ENCODE data around the gene CDSN.

The CDSN gene

GRCh38 chr6:31129130-31129529 is 8.9 kb upstream of the CDSN start:
- Histone ChIP-seq H3K9me3 (ENCODE audit: control insufficient read depth in 2 of 2, low read length in 2 of 2) (no peaks in the 10 kb centered on the region), H3K9ac (ENCODE audit: low read depth in 1 of 2, low read length in 2 of 2) (no peak overlapping the region), H3K27me3 (ENCODE audit: control insufficient read depth in 2 of 2, insufficient read depth in 2 of 2, low read length in 2 of 2) (no peaks in the 10 kb centered on the region), H3K4me1 (ENCODE audit: control insufficient read depth in 2 of 2, insufficient read depth in 2 of 2, low read length in 2 of 2) (peaks cover 3 to 6% of the 10 kb centered on the region in 2 donors), H3K36me3 (ENCODE audit: control insufficient read depth in 2 of 2, insufficient read depth in 2 of 2, low read length in 2 of 2) (no peaks in the 10 kb centered on the region), H3K27ac (ENCODE audit: low read depth in 2 of 2, low read length in 2 of 2) (no peak overlapping the region), H3K4me3 (ENCODE audit: low read length in 2 of 2) (no peak overlapping the region)

DNA sequence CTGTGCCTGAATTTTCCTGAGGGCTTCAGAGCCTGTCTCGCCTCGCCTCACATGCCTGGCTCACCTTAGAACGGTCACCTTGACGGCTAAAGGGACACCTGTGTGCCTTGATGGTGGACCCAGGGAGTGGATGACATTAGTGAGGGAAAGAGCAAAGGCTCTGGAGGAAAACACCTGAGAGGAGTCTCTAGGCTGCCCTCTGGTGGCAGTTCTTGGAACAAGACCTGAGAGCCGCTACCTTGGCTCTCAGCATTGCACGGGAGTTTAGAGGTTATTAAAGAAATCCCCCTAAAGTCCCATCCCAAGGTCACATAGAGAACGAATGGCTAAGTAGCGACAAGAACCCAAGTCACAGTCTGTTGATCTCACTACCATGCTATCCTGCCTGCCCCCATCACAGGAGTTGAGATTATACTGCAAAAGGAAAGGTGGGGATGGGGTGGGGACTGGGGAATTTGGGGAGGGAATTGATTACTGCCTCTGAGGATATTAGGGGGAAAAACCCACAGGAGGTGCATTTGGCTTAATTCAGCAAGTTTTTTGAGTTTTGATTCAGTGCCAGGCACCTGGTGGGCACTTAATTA is 7.9 kb upstream of the CDSN start:
- Histone ChIP-seq H3K9me3 (ENCODE audit: control insufficient read depth in 2 of 2, low read length in 2 of 2) (no peaks in the 10 kb centered on the region), H3K4me1 (ENCODE audit: control insufficient read depth in 2 of 2, insufficient read depth in 2 of 2, low read length in 2 of 2) (peaks cover 3 to 7% of the 10 kb centered on the region in 2 donors), H3K4me3 (ENCODE audit: low read length in 2 of 2) (no peak overlapping the region), H3K27ac (ENCODE audit: low read depth in 2 of 2, low read length in 2 of 2) (no peak overlapping the region), H3K27me3 (ENCODE audit: control insufficient read depth in 2 of 2, insufficient read depth in 2 of 2, low read length in 2 of 2) (no peaks in the 10 kb centered on the region), H3K36me3 (ENCODE audit: control insufficient read depth in 2 of 2, insufficient read depth in 2 of 2, low read length in 2 of 2) (no peaks in the 10 kb centered on the region), H3K9ac (ENCODE audit: low read depth in 1 of 2, low read length in 2 of 2) (no peak overlapping the region)

- no peaks in the 10 kb centered on the region for H3K27me3 ChIP-seq (ENCODE audit: control insufficient read depth in 2 of 2, insufficient read depth in 2 of 2, low read length in 2 of 2)
- H3K9me3 ChIP-seq (ENCODE audit: control insufficient read depth in 2 of 2, low read length in 2 of 2) = no peaks in the 10 kb centered on the region
- peaks cover 3 to 13% of the 10 kb centered on the region in 2 donors for H3K4me1 ChIP-seq (ENCODE audit: control insufficient read depth in 2 of 2, insufficient read depth in 2 of 2, low read length in 2 of 2)
- H3K27ac ChIP-seq (ENCODE audit: low read depth in 2 of 2, low read length in 2 of 2) = no peak overlapping the region
- no peak overlapping the region for H3K9ac ChIP-seq (ENCODE audit: low read depth in 1 of 2, low read length in 2 of 2)
- H3K4me3 ChIP-seq (ENCODE audit: low read length in 2 of 2) = no peak overlapping the region
- H3K36me3 ChIP-seq (ENCODE audit: control insufficient read depth in 2 of 2, insufficient read depth in 2 of 2, low read length in 2 of 2) = no peaks in the 10 kb centered on the region
These were observed 6.3 kb upstream of the CDSN start for GRCh38 chr6:31126396-31127175.

DNA sequence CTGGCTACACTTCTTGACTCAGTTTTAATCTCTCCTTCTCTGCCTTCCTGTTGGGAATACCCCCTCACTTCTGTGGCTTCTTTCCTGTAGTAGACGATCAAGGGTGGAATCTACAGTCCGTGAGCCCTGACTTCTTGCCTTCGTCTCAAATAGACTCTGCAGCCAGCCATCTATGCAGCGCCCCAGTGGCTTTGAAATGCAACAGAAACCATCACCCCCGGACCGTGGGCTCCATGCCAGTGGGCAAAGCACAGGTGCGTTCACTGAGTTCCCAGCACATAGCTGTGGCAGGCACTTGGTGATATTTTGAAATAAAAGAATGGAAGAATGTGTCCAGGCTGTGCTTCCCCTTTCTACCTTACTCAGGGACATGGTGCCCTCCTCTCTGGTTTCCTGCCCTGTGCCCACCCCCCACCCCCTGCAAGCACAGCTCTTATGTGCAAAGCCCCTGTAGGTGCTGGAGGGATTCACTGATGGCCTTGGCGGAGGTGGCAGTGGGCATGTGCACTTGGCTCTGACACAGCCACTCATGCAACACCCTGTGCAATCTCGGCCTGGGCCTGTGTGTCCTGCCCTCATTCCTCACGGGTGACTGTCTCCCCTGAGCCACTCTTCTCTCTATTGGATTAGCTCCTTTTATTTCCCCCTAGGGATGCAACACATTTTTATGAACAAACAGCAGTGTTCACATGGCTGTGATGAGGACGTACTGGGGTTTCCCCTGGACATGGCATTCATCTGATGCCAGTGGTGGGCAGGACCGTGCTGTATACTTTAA is 5.5 kb upstream of the CDSN start:
- Histone ChIP-seq H3K36me3 (ENCODE audit: control insufficient read depth in 2 of 2, insufficient read depth in 2 of 2, low read length in 2 of 2) (no peaks in the 10 kb centered on the region), H3K4me1 (ENCODE audit: control insufficient read depth in 2 of 2, insufficient read depth in 2 of 2, low read length in 2 of 2) (peaks cover 3 to 13% of the 10 kb centered on the region in 2 donors), H3K9me3 (ENCODE audit: control insufficient read depth in 2 of 2, low read length in 2 of 2) (no peaks in the 10 kb centered on the region), H3K27ac (ENCODE audit: low read depth in 2 of 2, low read length in 2 of 2) (no peak overlapping the region), H3K4me3 (ENCODE audit: low read length in 2 of 2) (no peak overlapping the region), H3K9ac (ENCODE audit: low read depth in 1 of 2, low read length in 2 of 2) (no peak overlapping the region), H3K27me3 (ENCODE audit: control insufficient read depth in 2 of 2, insufficient read depth in 2 of 2, low read length in 2 of 2) (no peaks in the 10 kb centered on the region)

GRCh38 chr6:31125162-31125561 is 4.9 kb upstream of the CDSN start:
- H3K9ac ChIP-seq (ENCODE audit: low read depth in 1 of 2, low read length in 2 of 2) = no peak overlapping the region
- H3K4me3 ChIP-seq (ENCODE audit: low read length in 2 of 2) = no peak overlapping the region
- H3K9me3 ChIP-seq (ENCODE audit: control insufficient read depth in 2 of 2, low read length in 2 of 2) = no peaks in the 10 kb centered on the region
- H3K27me3 ChIP-seq (ENCODE audit: control insufficient read depth in 2 of 2, insufficient read depth in 2 of 2, low read length in 2 of 2) = no peaks in the 10 kb centered on the region
- no peaks in the 10 kb centered on the region for H3K36me3 ChIP-seq (ENCODE audit: control insufficient read depth in 2 of 2, insufficient read depth in 2 of 2, low read length in 2 of 2)
- peaks cover 3 to 13% of the 10 kb centered on the region in 2 donors for H3K4me1 ChIP-seq (ENCODE audit: control insufficient read depth in 2 of 2, insufficient read depth in 2 of 2, low read length in 2 of 2)
- no peak overlapping the region for H3K27ac ChIP-seq (ENCODE audit: low read depth in 2 of 2, low read length in 2 of 2)

- H3K27ac ChIP-seq (ENCODE audit: low read depth in 2 of 2, low read length in 2 of 2) = peak overlapping the region in 1 of 2 donors; percentile 16
- no peak overlapping the region for H3K4me3 ChIP-seq (ENCODE audit: low read length in 2 of 2)
- peaks cover 3 to 13% of the 10 kb centered on the region in 2 donors for H3K4me1 ChIP-seq (ENCODE audit: control insufficient read depth in 2 of 2, insufficient read depth in 2 of 2, low read length in 2 of 2)
- H3K36me3 ChIP-seq (ENCODE audit: control insufficient read depth in 2 of 2, insufficient read depth in 2 of 2, low read length in 2 of 2) = no peaks in the 10 kb centered on the region
- no peak overlapping the region for H3K9ac ChIP-seq (ENCODE audit: low read depth in 1 of 2, low read length in 2 of 2)
- H3K27me3 ChIP-seq (ENCODE audit: control insufficient read depth in 2 of 2, insufficient read depth in 2 of 2, low read length in 2 of 2) = peaks cover 0 to 3% of the 10 kb centered on the region in 2 donors
- H3K9me3 ChIP-seq (ENCODE audit: control insufficient read depth in 2 of 2, low read length in 2 of 2) = no peaks in the 10 kb centered on the region
These were observed 2.8 kb upstream of the CDSN start for GRCh38 chr6:31122791-31123706.

- H3K4me3 ChIP-seq (ENCODE audit: low read length in 2 of 2) = no peak overlapping the region
- no peaks in the 10 kb centered on the region for H3K36me3 ChIP-seq (ENCODE audit: control insufficient read depth in 2 of 2, insufficient read depth in 2 of 2, low read length in 2 of 2)
- no peaks in the 10 kb centered on the region for H3K9me3 ChIP-seq (ENCODE audit: control insufficient read depth in 2 of 2, low read length in 2 of 2)
- H3K4me1 ChIP-seq (ENCODE audit: control insufficient read depth in 2 of 2, insufficient read depth in 2 of 2, low read length in 2 of 2) = peaks cover 0 to 8% of the 10 kb centered on the region in 2 donors
- H3K27me3 ChIP-seq (ENCODE audit: control insufficient read depth in 2 of 2, insufficient read depth in 2 of 2, low read length in 2 of 2) = peaks cover 0 to 3% of the 10 kb centered on the region in 2 donors
- H3K9ac ChIP-seq (ENCODE audit: low read depth in 1 of 2, low read length in 2 of 2) = no peak overlapping the region
- no peak overlapping the region for H3K27ac ChIP-seq (ENCODE audit: low read depth in 2 of 2, low read length in 2 of 2)
These were observed 1.0 kb upstream of the CDSN start for GRCh38 chr6:31121131-31121790.

GRCh38 chr6:31118178-31118577 is 2.1 kb downstream of the CDSN start:
- H3K27me3 ChIP-seq (ENCODE audit: control insufficient read depth in 2 of 2, insufficient read depth in 2 of 2, low read length in 2 of 2) = peaks cover 0 to 3% of the 10 kb centered on the region in 2 donors
- peaks cover 10 to 19% of the 10 kb centered on the region in 2 donors for H3K4me1 ChIP-seq (ENCODE audit: control insufficient read depth in 2 of 2, insufficient read depth in 2 of 2, low read length in 2 of 2)
- H3K9me3 ChIP-seq (ENCODE audit: control insufficient read depth in 2 of 2, low read length in 2 of 2) = no peaks in the 10 kb centered on the region
- H3K36me3 ChIP-seq (ENCODE audit: control insufficient read depth in 2 of 2, insufficient read depth in 2 of 2, low read length in 2 of 2) = no peaks in the 10 kb centered on the region
- no peak overlapping the region for H3K4me3 ChIP-seq (ENCODE audit: low read length in 2 of 2)
- H3K27ac ChIP-seq (ENCODE audit: low read depth in 2 of 2, low read length in 2 of 2) = no peak overlapping the region
- H3K9ac ChIP-seq (ENCODE audit: low read depth in 1 of 2, low read length in 2 of 2) = no peak overlapping the region

DNA sequence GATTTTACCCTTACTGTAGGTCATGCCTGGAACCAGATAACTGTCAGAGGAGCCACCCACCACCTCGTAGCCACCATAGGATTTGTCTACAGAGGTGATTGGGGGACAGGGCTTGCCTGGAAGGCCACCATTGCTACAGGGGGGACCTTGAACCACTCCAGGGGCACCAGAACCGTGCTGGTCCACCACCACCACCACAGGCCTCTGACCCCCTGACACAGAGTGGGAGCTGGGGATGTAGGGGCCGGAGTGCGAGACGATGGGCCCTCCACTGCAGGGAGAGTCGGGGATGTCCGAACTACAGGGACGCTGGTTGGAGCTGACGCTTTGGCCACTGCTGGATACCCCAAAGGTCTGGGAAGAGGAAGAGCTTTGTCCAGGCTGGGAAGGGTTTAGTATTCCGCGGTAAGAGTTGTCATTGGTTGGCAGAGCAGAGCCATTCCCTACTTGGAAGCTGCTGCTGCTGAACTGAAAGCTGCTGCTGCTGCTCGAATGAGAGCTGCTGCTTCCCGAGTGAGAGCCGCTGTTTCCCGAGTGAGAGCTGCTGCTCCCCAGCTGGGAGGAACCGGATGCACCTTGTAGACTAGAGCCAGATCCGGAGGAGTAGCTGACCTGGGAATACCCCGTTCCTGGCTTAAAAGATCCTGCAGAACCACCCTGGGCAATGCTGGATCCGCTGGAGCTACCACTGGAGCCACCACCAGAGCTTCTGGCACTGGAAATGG is 3.4 kb downstream of the CDSN start:
- Histone ChIP-seq H3K9ac (ENCODE audit: low read depth in 1 of 2, low read length in 2 of 2) (no peak overlapping the region), H3K4me3 (ENCODE audit: low read length in 2 of 2) (peak overlapping the region in 1 of 2 donors; percentile 41), H3K36me3 (ENCODE audit: control insufficient read depth in 2 of 2, insufficient read depth in 2 of 2, low read length in 2 of 2) (no peaks in the 10 kb centered on the region), H3K27ac (ENCODE audit: low read depth in 2 of 2, low read length in 2 of 2) (no peak overlapping the region), H3K9me3 (ENCODE audit: control insufficient read depth in 2 of 2, low read length in 2 of 2) (no peaks in the 10 kb centered on the region), H3K4me1 (ENCODE audit: control insufficient read depth in 2 of 2, insufficient read depth in 2 of 2, low read length in 2 of 2) (peaks cover 10 to 12% of the 10 kb centered on the region in 2 donors), H3K27me3 (ENCODE audit: control insufficient read depth in 2 of 2, insufficient read depth in 2 of 2, low read length in 2 of 2) (peaks cover 0 to 3% of the 10 kb centered on the region in 2 donors)
